ENCODE data around the gene KRT39. TPM values are rescaled to one million over a fixed set of nuclear protein-coding genes. Genes with fewer than 3 reads are reported as not detected.

The KRT39 gene
- total and polyA plus RNA-seq, 10 of the 15 experiments (the other 5 are each of a cell fraction or from before 2014, with no cell fraction given), result not detected

GRCh38 chr17:40915199-40915661, 51.5 kb downstream of the KRT39 start (continued):
- no peak for TF ChIP-seq SIX5 (IDR thresholded peaks at IDR 0.05; ENCODE audit: low read depth, low read length, severe bottlenecking)
- TF ChIP-seq GABPA (IDR thresholded peaks at IDR 0.05; ENCODE audit: low read depth), result peak; percentile 62; the same call in 1 of the 2 replicates
- no peak for TF ChIP-seq HCFC1 (IDR thresholded peaks at IDR 0.05; ENCODE audit: low read length)
- no peak for TF ChIP-seq CBX3 (IDR thresholded peaks at IDR 0.05; ENCODE audit: borderline replicate concordance, low read depth)
- TF ChIP-seq PKNOX1 (IDR thresholded peaks at IDR 0.05), result no peak
- TF ChIP-seq POU2F2 (IDR thresholded peaks at IDR 0.05; ENCODE audit: borderline replicate concordance, low read depth, low read length), result no peak
- TF ChIP-seq TARDBP (IDR thresholded peaks at IDR 0.05; ENCODE audit: borderline replicate concordance), result no peak
- no peak for TF ChIP-seq EGR1 (IDR thresholded peaks at IDR 0.05; ENCODE audit: borderline replicate concordance in 1 of 2, low read depth in 2 of 2, low read length in 2 of 2)
- TF ChIP-seq RELA (IDR thresholded peaks at IDR 0.05; ENCODE audit: borderline replicate concordance, partially characterized antibody), result no peak
- TF ChIP-seq KDM1A (IDR thresholded peaks at IDR 0.05; ENCODE audit: borderline replicate concordance), result no peak
- TF ChIP-seq IRF5 (IDR thresholded peaks at IDR 0.05; ENCODE audit: borderline replicate concordance), result no peak
- no peak for TF ChIP-seq YY1 (IDR thresholded peaks at IDR 0.05; ENCODE audit: low read depth, low read length)
- no peak for TF ChIP-seq CHD2 (IDR thresholded peaks at IDR 0.05; ENCODE audit: borderline replicate concordance, low read depth, low read length)
- no peak for TF ChIP-seq SUPT20H (IDR thresholded peaks at IDR 0.05; ENCODE audit: borderline replicate concordance, control insufficient read depth, low read depth, low read length)
- TF ChIP-seq ZNF687 (IDR thresholded peaks at IDR 0.05), result no peak
- TF ChIP-seq ZNF274 (IDR thresholded peaks at IDR 0.05; ENCODE audit: insufficient read depth, insufficient read length), result no peak
- TF ChIP-seq IRF3 (IDR thresholded peaks at IDR 0.05), result no peak
- no peak for TF ChIP-seq HDAC2 (IDR thresholded peaks at IDR 0.05)
- no peak for TF ChIP-seq HDAC6 (IDR thresholded peaks at IDR 0.05; ENCODE audit: unreplicated experiment)
- peak; percentile 29; the same call in 1 of the 2 replicates for TF ChIP-seq JUND (IDR thresholded peaks at IDR 0.05; ENCODE audit: low read depth, low read length)
- TF ChIP-seq NFYA (IDR thresholded peaks at IDR 0.05; ENCODE audit: borderline replicate concordance, low read depth, low read length), result no peak
- TF ChIP-seq TBL1XR1 (IDR thresholded peaks at IDR 0.05; ENCODE audit: low read depth, low read length), result no peak
- TF ChIP-seq CBX5 (IDR thresholded peaks at IDR 0.05; ENCODE audit: low read depth), result no peak

Measured in GM12878 (cell line).